HG03521 (cell line): Measurements from ENCODE around the gene SH3BP2.

Experiments used
- ATAC-seq: cut with Tn5 transposase; IDR thresholded peaks from one replicate; pipeline ENCODE4 v1.9.1; 2021; ENCODE audit warnings: mild to moderate bottlenecking, moderate library complexity; ENCODE audit not compliant: unreplicated experiment

SH3BP2 gene

GRCh38 chr4:2790583-2791517, 2.0 kb upstream of the SH3BP2 start:
- ATAC-seq, result no peak

- ATAC-seq, result no peak
Measured at GRCh38 chr4:2791518-2792395, 1.1 kb upstream of the SH3BP2 start.

GRCh38 chr4:2792396-2792710, 532 bp upstream of the SH3BP2 start:
- no peak for ATAC-seq

- no peak for ATAC-seq
Measured at GRCh38 chr4:2793586-2794485, 951 bp downstream of the SH3BP2 start.

- no peak for ATAC-seq
Measured at GRCh38 chr4:2794486-2795299, 1.8 kb downstream of the SH3BP2 start.

GRCh38 chr4:2795300-2795892, 2.5 kb downstream of the SH3BP2 start:
- ATAC-seq, result no peak

GRCh38 chr4:2795893-2796848, 3.3 kb downstream of the SH3BP2 start:
- no peak for ATAC-seq

GRCh38 chr4:2796849-2797544, 4.1 kb downstream of the SH3BP2 start:
- no peak for ATAC-seq

- ATAC-seq, result no peak
Measured at GRCh38 chr4:2797545-2798305, 4.8 kb downstream of the SH3BP2 start.

- no peak for ATAC-seq
Measured at GRCh38 chr4:2798399-2799223, 5.7 kb downstream of the SH3BP2 start.

- ATAC-seq, result no peak
Measured at GRCh38 chr4:2799224-2799911, 6.5 kb downstream of the SH3BP2 start.

GRCh38 chr4:2799971-2800690, 7.2 kb downstream of the SH3BP2 start:
- no peak for ATAC-seq

- no peak for ATAC-seq
Measured at GRCh38 chr4:2800691-2801596, 8.1 kb downstream of the SH3BP2 start.
